Mesothelial cell of epicardium (in vitro differentiated cells): ENCODE measurements around the gene TMEM147. TPM values are rescaled to one million over a fixed set of nuclear protein-coding genes. Genes with fewer than 3 reads are reported as not detected.

Experiments
- DNase-seq, 2 experiments: peaks; one replicate each; pipeline ENCODE4 v3.0.0; 2021; ENCODE audit warnings: low spot score in 2 of 2; ENCODE audit not compliant: unreplicated experiment in 2 of 2
- H3K27ac Mint-ChIP-seq: 2 replicates; pipeline ENCODE4 v1.8.0; 2021; ENCODE audit warnings: mixed read lengths
- H3K27me3 Mint-ChIP-seq: 2 replicates; pipeline ENCODE4 v1.8.0; 2021; ENCODE audit warnings: low read depth, mixed read lengths
- H3K36me3 Mint-ChIP-seq: 2 replicates; pipeline ENCODE4 v1.8.0; 2021; ENCODE audit warnings: mixed read lengths
- H3K4me1 Mint-ChIP-seq: 2 replicates; pipeline ENCODE4 v1.8.0; 2021; ENCODE audit warnings: mixed read lengths
- H3K4me3 Mint-ChIP-seq: 2 replicates; pipeline ENCODE4 v1.8.0; 2021; ENCODE audit warnings: mild to moderate bottlenecking, moderate library complexity, mixed read lengths
- H3K9me3 Mint-ChIP-seq: 2 replicates; pipeline ENCODE4 v1.8.0; 2021; ENCODE audit warnings: mixed read lengths
- total RNA-seq: library from RNA; stranded (reverse); gene quantifications from 3 replicates; pipeline ENCODE4 v1.2.1, GENCODE V29; 2021
- TF ChIP-seq, protein P1 (sequence below): fragments of 200-600 bp; sonication (generic); IDR thresholded peaks from one replicate; pipeline ENCODE4 v1.5.0; 2021; ENCODE audit warnings: antibody characterized with exemption; ENCODE audit not compliant: unreplicated experiment

TMEM147 gene
- total RNA-seq, 1 donor from 2014 or later = 82.2 TPM

DNA sequence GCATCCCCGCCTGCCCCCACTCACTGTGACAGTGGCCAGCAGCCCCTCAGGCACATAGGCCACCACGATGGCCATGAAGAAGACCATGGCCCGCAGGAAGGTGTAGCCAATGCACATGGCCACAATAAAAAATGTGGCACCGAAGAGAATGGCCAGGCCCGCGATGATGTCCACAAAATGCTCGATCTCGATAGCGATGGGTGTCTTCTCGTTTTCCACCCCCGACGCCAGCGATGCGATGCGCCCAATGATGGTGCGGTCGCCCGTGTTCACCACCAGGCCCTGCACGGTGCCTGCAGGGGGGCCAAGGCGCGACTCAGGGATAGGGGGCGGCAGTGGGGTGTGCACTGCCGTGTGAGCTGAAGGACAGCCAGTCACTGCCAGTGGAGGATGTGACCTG lies 14.4 kb downstream of the TMEM147 start:
- no peaks in the 10 kb centered on the region for H3K36me3 Mint-ChIP-seq
- peaks cover 88% of the 10 kb centered on the region for H3K27me3 Mint-ChIP-seq
- DNase-seq = no peak
- H3K4me3 Mint-ChIP-seq = no peak overlapping the region
- H3K27ac Mint-ChIP-seq = no peak overlapping the region
- TF ChIP-seq, protein P1, sequence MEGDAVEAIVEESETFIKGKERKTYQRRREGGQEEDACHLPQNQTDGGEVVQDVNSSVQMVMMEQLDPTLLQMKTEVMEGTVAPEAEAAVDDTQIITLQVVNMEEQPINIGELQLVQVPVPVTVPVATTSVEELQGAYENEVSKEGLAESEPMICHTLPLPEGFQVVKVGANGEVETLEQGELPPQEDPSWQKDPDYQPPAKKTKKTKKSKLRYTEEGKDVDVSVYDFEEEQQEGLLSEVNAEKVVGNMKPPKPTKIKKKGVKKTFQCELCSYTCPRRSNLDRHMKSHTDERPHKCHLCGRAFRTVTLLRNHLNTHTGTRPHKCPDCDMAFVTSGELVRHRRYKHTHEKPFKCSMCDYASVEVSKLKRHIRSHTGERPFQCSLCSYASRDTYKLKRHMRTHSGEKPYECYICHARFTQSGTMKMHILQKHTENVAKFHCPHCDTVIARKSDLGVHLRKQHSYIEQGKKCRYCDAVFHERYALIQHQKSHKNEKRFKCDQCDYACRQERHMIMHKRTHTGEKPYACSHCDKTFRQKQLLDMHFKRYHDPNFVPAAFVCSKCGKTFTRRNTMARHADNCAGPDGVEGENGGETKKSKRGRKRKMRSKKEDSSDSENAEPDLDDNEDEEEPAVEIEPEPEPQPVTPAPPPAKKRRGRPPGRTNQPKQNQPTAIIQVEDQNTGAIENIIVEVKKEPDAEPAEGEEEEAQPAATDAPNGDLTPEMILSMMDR = no peak
- no peaks in the 10 kb centered on the region for H3K9me3 Mint-ChIP-seq
- H3K4me1 Mint-ChIP-seq = peaks cover 4% of the 10 kb centered on the region

DNA sequence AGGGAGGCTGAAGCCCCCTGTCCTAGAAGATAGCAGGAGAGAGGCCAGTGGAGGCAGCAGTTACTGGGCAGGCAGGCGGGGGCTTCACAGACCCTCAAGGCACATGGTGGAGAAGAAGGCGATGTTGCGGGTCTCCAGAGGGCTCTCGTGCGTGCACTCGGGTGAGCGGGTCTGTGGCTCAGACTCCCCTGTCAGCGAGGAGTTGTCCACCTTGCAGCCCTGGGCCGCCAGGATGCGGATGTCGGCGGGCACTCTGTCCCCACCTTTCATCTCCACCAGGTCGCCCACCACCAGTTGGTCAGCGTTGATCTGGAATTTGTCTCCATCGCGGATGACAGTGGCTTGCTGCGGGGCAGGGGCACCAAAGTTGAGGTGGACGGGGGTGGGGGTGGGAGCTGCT lies 14.8 kb downstream of the TMEM147 start:
- DNase-seq = no peak
- H3K27ac Mint-ChIP-seq = no peak overlapping the region
- H3K4me1 Mint-ChIP-seq = peaks cover 4% of the 10 kb centered on the region
- H3K27me3 Mint-ChIP-seq = peaks cover 89% of the 10 kb centered on the region
- H3K9me3 Mint-ChIP-seq = no peaks in the 10 kb centered on the region
- H3K4me3 Mint-ChIP-seq = no peak overlapping the region
- TF ChIP-seq, protein P1 = no peak
- no peaks in the 10 kb centered on the region for H3K36me3 Mint-ChIP-seq

DNA sequence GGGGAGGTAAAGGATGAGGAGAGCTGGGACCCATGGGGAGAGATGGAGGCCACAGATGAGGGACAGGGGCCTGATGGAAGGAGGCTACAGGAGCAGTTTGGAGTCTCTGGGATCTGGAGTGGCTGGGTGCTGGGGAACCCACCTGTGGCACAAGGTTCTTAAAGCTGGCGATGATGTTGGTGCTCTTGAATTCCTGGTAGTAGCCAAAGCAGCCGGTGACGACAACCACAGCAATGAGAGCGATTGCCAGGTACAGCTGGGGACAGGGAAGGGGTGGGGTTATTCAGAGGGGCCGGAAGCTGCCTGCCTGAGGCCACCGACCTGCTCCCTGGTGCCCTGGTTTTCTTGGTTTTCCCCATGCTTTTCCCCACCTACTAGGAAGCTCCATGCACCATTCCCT lies 15.3 kb downstream of the TMEM147 start:
- Mint-ChIP-seq H3K27me3 (peaks cover 89% of the 10 kb centered on the region), H3K27ac (no peak overlapping the region)
- DNase-seq = no peak

DNA sequence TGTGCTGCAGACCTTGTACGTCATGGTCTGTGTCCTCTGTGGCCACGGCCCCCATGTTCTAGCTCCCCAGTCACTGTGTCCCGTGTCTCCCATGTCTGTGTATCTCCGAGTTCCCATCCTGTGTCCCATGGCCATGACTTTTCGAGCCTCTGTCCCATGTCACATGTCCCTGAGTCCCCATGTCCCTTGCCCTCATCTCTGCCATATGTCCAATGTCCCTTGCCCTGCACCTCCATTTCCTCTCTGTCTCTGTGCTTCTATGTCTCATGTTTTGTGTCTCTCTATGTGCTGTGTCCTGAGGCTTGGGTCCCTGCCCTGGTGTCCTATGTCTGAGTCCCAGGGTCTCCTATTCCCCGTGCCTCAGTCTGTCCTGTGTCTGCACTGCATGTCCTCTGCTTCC lies 16.0 kb downstream of the TMEM147 start:
- no peaks in the 10 kb centered on the region for H3K36me3 Mint-ChIP-seq
- no peaks in the 10 kb centered on the region for H3K9me3 Mint-ChIP-seq
- no peak overlapping the region for H3K4me3 Mint-ChIP-seq
- H3K27me3 Mint-ChIP-seq = peaks cover 82% of the 10 kb centered on the region
- TF ChIP-seq, protein P1 = no peak
- peaks cover 4% of the 10 kb centered on the region for H3K4me1 Mint-ChIP-seq
- H3K27ac Mint-ChIP-seq = no peak overlapping the region
- DNase-seq = no peak

More for the DNA sequence above, 15.3 kb downstream of the TMEM147 start:
- Mint-ChIP-seq H3K4me1 (peaks cover 4% of the 10 kb centered on the region), H3K4me3 (no peak overlapping the region), H3K36me3 (no peaks in the 10 kb centered on the region), H3K9me3 (no peaks in the 10 kb centered on the region)
- TF ChIP-seq, protein P1 = no peak

DNA sequence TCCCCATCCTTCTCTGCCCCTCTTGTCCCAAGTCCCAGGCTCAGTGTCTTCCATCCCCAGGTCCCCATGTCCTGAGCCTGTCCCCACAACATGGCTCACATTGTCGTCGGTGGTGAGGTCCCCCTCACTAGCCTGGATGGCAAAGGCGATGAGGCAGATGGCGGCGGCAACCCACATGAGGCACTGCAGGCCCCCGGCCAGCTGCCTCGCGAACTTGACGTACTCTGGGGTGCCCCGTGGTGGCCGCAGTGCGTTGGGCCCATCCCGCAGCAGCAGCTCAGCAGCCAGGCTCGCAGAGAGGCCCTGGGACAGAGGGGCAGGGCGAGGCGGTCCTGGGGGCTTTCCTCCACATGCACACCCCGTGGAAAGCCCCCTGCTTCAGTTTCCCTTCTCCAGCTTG lies 16.9 kb downstream of the TMEM147 start:
- no peaks in the 10 kb centered on the region for H3K9me3 Mint-ChIP-seq
- H3K4me3 Mint-ChIP-seq = no peak overlapping the region
- peaks cover 2% of the 10 kb centered on the region for H3K4me1 Mint-ChIP-seq
- DNase-seq = no peak
- peaks cover 82% of the 10 kb centered on the region for H3K27me3 Mint-ChIP-seq
- TF ChIP-seq, protein P1 = no peak
- H3K36me3 Mint-ChIP-seq = no peaks in the 10 kb centered on the region
- no peak overlapping the region for H3K27ac Mint-ChIP-seq

DNA sequence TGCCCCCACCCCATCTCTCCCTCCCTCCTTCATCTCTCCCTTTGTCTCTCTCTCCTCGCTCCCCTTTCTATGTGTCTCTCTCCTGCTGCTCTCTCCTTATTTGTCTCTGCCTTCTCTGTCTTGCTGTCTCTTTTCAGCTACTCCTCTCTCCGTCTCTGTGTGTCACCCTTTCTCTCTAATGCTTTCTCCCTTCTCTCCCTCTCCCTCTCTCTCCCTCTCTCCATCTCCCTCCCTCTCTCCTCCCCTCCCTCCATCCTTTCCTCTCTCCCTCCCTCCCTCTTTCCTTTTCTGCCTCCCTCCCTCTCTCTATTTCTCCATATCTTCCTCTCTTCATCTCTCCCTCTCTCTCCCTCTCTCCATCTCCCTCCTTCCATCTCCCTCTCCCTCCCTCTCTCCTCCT lies 17.4 kb downstream of the TMEM147 start:
- peaks cover 80% of the 10 kb centered on the region for H3K27me3 Mint-ChIP-seq
- TF ChIP-seq, protein P1 = no peak

More for the DNA sequence above, 17.4 kb downstream of the TMEM147 start:
- H3K27ac Mint-ChIP-seq = no peak overlapping the region
- no peak for DNase-seq
- H3K4me3 Mint-ChIP-seq = no peak overlapping the region
- H3K4me1 Mint-ChIP-seq = peaks cover 2% of the 10 kb centered on the region
- no peaks in the 10 kb centered on the region for H3K9me3 Mint-ChIP-seq
- H3K36me3 Mint-ChIP-seq = no peaks in the 10 kb centered on the region
